CD4-positive, alpha-beta T cell treated with Interleukin-21 for 1 hour (primary cell): ENCODE data around the gene ACAP2.
"Not testable (repeated sequence)": the region's sequence is repeated elsewhere in the genome, so short reads cannot be mapped to it uniquely, and the experiment has no call there.

Experiments used
- DNase-seq: peaks from one replicate; pipeline ENCODE4 v3.0.0-alpha.2; 2020

The ACAP2 gene

DNA sequence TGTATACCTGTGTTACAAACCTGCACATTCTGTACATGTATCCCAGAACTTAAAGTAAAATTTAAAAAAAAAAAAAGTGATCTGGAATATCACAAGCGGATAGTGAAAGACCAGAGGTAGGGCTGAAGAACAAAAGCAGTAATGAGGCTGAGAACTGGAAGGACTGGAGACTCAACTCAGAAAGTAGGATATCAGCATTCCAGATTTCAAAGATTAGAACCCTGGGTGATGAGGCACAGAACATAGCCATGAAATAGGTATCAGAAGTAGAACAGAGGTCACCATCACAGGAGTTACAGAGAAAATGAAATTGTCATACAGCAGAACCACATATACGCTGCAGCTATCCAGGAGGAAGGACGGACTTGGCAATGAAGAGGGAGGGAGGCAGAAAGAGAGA, 56.1 kb downstream of the ACAP2 start:
- no peak for DNase-seq

GRCh38 chr3:195385526-195385925, 57.3 kb downstream of the ACAP2 start:
- DNase-seq = no peak

DNA sequence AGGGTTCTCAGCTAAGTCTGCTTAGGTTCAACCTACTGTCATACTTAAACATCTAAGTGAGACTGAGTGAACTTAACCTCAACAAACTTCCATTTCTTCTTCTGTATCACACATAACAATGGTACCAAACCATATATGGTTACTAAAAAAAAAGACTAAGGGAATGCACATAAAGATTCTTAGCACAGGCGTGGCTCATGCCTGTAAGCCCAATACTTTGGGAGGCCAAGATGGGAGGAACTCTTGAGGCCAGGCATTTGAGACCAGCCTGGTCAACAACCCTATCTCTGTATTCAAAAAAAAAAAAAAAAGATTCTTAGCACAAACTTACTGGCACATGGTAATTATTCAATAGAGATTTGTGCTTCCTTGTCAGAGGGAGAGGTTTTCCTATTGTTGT, 57.9 kb downstream of the ACAP2 start:
- no peak for DNase-seq

DNA sequence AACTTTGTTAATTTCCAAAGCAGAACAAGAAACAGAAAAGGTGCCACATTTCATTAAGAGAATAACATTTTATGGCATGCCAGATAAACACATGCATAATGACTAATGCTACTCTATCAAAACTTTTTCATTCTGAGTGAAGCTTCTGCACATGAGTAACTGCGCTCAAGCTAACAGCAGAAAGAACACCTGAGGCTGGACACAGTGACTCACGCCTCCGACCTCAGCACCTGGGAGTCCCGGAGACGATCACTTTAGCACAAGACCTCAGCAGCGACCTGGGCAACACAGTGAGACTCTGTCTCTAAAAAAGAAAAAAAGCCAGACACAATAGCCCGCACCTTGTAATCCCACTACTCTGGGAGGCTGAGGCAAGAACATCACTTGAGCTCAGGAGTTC, 70.6 kb downstream of the ACAP2 start:
- no peak for DNase-seq

- no peak for DNase-seq
Observed at GRCh38 chr3:195366200-195366925, 76.5 kb downstream of the ACAP2 start.

DNA sequence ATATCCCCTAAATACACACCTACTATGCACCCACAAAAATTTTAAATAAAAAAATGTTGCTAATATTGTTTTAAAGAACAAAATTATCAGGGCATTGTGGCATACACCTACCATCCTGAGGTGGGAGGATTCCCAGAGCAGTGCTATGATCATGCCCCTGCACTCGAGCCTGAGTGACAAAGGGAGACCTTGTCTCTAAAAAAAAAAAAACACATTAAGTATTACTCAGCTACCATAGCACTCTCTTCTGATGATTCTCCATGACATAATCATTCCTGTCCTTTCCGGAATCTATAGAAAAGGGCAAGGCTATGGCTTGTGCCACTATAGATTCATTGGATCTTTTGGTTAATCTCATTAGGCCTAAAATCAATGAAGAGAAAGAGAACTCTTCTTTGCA, 77.4 kb downstream of the ACAP2 start:
- no peak for DNase-seq

GRCh38 chr3:195357797-195358196, 85.0 kb downstream of the ACAP2 start:
- DNase-seq = not testable (repeated sequence)

DNA sequence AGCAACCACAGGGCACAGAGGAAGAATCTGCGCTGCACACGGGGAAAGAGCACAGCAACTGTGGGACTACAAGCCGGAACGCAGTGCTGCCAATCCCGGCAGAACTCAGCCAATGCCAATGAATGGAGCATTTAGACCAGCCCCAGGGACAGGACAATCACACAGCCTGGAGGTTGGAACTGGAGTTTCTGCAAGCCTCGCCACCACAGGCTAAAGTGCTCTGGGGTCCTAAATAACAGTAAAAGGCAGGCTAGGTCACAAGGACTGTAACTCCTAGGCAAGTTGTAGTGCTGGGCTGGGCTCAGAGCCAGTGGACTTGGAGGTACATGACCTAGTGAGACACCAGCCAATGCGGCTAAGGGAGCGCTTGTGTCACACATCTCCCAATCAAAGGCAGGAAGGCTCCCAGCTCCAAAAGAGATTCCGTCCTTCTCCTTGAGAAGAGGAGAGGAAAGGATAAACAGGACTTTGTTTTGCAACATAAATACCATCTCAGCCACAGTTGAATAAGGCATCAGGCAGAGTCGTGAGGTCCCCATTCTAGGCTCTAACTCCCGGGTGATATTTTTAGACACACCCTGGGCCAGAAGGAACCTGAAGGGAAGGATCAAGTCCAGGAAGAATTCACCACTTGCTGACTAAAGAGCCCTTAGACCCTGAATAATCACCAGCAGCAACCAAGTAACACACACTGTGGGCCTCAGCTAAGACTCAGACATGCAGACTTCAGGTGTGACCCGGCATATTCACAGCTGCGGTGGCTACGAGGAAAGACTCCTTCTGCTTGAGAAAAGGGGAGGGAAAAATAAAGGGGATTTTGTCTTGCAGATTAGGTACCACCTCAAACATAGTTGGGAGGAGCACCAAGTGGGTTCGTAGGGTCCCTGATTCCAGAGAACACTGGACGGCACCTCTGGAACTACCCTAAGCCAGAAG, 86.4 kb downstream of the ACAP2 start:
- no peak for DNase-seq

DNA sequence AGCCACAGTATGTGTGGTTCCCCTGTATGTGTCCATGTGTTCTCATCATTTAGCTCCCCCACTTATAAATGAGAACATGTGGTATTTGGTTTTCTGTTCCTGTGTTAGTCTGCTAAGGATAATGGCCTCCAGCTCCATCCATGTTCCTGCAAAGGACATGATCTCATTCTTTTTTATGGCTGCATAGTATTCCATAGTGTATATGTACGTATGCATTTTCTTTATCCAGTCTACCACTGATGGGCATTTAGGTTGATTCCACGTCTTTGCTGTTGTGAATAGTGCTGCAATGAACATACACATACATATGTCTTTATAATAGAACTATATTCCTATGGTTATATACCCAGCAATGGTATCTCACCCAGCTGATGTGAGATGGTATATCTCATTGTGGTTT, 88.8 kb downstream of the ACAP2 start:
- not testable (repeated sequence) for DNase-seq

GRCh38 chr3:195352895-195353488, 89.8 kb downstream of the ACAP2 start:
- DNase-seq = no peak

GRCh38 chr3:195348426-195349115, 94.2 kb downstream of the ACAP2 start:
- DNase-seq = no peak

- DNase-seq = no peak
Observed at GRCh38 chr3:195337747-195338146, 105.1 kb downstream of the ACAP2 start.

- no peak for DNase-seq
Observed at GRCh38 chr3:195334967-195335366, 107.9 kb downstream of the ACAP2 start.

DNA sequence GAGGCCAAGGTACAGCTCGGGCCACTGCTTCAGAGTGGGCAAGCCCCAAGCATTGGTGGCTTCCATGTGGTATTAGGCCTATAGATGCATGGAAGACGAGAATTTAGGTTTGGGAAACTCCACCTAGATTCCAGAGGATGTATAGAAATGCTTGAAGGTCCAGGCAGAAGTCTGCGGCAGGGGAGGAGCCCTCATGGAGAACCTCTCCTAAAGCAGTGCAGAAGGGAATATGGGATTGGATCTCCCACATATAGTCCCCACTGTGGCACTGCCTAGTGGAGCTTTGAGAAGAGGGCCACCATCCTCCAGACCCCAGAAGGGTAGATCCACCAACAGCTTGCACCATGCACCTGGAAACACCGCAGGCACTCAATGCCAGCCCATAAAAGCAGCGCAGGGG, 123.8 kb downstream of the ACAP2 start:
- no peak for DNase-seq

GRCh38 chr3:195312714-195313113, 130.1 kb downstream of the ACAP2 start:
- DNase-seq = no peak

GRCh38 chr3:195307711-195308110, 135.1 kb downstream of the ACAP2 start:
- DNase-seq = no peak

GRCh38 chr3:195306369-195306768, 136.5 kb downstream of the ACAP2 start:
- no peak for DNase-seq

DNA sequence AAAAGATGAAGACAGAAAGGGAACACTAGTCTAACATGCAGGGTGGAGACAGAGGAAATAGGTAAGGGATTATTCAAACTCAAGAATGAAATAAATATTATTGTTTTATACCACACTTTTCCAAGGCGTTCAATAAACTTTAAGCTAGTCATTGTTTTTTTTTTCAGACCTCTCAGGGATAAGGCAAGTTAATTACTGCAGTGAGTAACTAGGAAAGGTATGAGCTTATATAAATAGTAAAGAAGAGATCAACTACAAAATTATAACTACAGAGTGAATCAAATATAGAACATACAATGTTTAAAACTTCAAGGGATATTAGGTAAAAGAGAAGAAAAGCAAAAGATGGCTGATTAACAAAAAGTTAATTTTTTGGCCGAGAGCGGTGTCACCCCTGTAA, 140.4 kb downstream of the ACAP2 start:
- DNase-seq = no peak

DNA sequence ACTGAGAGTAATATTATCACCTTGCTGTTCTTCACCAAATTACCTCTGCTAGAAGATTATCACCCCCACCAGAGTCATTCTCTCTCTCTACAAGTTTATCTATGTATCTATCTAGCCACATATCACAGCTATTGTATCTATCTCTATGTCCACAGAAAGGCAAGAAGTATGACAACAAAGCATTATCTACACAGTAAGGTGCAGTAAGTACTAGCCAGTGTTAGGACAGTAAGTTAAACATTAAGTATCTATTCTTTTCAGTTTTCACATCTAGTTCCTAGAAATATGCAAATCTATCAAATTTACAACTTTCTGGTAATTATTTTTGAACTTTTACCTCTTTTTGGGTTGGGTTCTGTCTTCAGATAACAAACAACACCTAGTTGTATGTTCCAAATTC, 145.4 kb downstream of the ACAP2 start:
- no peak for DNase-seq

- no peak for DNase-seq
Observed at GRCh38 chr3:195296662-195297061, 146.2 kb downstream of the ACAP2 start.

DNA sequence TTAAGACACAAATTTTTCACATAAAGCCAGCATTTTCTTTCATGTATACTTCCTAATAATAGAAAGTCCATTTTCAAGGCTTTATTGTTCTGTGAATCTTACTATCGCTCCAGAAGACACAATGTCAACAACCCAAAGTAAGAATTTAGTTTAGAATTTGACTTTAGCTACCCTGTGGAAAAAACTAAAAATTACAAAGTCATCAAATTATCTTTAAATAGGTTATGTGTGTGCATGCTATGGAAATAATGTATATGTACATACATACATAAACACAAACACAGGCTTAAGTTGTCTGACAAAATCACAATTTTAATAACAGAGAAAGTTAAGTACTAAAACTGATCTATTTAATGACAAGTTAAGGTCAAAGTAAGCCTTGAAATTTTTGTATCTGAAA, 151.7 kb downstream of the ACAP2 start:
- DNase-seq = no peak

GRCh38 chr3:195290643-195291042, 152.2 kb downstream of the ACAP2 start:
- DNase-seq = not testable (repeated sequence)
